IMR-90 (cell line): Measurements from ENCODE around the gene ARRB1. TPM values are rescaled to one million over a fixed set of nuclear protein-coding genes. Genes with fewer than 3 reads are reported as not detected.

Experiments
- CEBPB ChIP-seq: IDR thresholded peaks from 2 replicates; pipeline ENCODE4 v1.6.1; 2012; ENCODE audit warnings: low read depth, low read length, improper control_type of control experiment
- RFX5 ChIP-seq: IDR thresholded peaks from 2 replicates; pipeline ENCODE4 v1.8.0; 2012; ENCODE audit warnings: low read depth, mild to moderate bottlenecking, low read length, moderate library complexity
- SMC3 ChIP-seq: fragments of 150-350 bp; IDR thresholded peaks from 2 replicates; pipeline ENCODE4 v1.6.1; 2016; ENCODE audit warnings: low read depth, mild to moderate bottlenecking, antibody characterized with exemption, low read length, moderate library complexity
- polyA plus RNA-seq, 3 experiments: library from polyadenylated mRNA; depleted of rRNA; stranded (reverse); fragments of >200 nt; gene quantifications; 2 replicates each; pipeline ENCODE4 v1.2.3, GENCODE V29; 2012; ENCODE audit warnings: low replicate concordance in 1 of 3
- total RNA-seq: library from RNA; depleted of rRNA; stranded (reverse); fragments of >200 nt; gene quantifications from 2 replicates; pipeline ENCODE4 v1.2.3, GENCODE V29; 2012
- TF ChIP-seq, protein P1 (sequence below): conservative IDR thresholded peaks from 2 replicates; pipeline ENCODE4 v1.5.1; 2012; ENCODE audit warnings: mild to moderate bottlenecking, low read depth, low read length, improper control_type of control experiment

ARRB1 gene
- total and polyA plus RNA-seq, 2 of the 4 experiments (the other 2 are of a cell fraction) = 11.0 to 17.4 TPM

DNA sequence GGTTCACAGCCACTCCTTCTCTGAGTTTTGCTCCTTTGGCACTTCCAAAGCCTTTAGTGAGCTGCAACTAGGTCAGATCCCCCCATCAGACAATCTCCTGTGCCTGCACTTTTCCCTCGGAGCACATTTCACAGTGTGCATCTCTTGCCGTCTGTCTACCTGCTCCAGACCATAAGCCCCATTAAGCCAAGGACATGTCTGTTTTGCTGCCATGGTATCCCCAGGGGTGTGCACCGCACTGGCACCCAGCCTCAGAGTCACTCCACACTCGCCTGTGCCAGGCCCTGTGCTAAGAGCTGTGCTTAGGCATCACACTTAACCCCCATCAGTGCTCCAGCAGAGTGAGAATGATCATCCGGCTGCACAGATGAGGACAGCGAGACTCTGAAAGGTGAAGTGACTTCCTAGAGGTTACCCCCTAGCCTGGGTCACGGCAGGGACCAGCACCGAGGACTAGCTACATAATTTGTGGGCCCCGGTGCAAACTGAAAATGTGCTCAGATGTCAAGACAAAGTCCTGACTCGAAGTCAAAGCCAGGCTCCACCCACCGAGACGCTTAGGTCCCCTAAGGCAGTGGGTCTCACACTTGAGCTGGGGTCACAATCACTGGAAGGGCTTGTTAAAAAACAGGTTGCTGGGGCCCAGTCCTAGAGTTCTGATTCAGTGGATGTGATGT, 33.9 kb downstream of the ARRB1 start (continued):
- TF ChIP-seq, protein P1, sequence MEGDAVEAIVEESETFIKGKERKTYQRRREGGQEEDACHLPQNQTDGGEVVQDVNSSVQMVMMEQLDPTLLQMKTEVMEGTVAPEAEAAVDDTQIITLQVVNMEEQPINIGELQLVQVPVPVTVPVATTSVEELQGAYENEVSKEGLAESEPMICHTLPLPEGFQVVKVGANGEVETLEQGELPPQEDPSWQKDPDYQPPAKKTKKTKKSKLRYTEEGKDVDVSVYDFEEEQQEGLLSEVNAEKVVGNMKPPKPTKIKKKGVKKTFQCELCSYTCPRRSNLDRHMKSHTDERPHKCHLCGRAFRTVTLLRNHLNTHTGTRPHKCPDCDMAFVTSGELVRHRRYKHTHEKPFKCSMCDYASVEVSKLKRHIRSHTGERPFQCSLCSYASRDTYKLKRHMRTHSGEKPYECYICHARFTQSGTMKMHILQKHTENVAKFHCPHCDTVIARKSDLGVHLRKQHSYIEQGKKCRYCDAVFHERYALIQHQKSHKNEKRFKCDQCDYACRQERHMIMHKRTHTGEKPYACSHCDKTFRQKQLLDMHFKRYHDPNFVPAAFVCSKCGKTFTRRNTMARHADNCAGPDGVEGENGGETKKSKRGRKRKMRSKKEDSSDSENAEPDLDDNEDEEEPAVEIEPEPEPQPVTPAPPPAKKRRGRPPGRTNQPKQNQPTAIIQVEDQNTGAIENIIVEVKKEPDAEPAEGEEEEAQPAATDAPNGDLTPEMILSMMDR = no peak
- TF ChIP-seq CEBPB (no peak), SMC3 (no peak), RFX5 (no peak)
